ENCODE data around the gene LHX3.

The LHX3 gene

DNA sequence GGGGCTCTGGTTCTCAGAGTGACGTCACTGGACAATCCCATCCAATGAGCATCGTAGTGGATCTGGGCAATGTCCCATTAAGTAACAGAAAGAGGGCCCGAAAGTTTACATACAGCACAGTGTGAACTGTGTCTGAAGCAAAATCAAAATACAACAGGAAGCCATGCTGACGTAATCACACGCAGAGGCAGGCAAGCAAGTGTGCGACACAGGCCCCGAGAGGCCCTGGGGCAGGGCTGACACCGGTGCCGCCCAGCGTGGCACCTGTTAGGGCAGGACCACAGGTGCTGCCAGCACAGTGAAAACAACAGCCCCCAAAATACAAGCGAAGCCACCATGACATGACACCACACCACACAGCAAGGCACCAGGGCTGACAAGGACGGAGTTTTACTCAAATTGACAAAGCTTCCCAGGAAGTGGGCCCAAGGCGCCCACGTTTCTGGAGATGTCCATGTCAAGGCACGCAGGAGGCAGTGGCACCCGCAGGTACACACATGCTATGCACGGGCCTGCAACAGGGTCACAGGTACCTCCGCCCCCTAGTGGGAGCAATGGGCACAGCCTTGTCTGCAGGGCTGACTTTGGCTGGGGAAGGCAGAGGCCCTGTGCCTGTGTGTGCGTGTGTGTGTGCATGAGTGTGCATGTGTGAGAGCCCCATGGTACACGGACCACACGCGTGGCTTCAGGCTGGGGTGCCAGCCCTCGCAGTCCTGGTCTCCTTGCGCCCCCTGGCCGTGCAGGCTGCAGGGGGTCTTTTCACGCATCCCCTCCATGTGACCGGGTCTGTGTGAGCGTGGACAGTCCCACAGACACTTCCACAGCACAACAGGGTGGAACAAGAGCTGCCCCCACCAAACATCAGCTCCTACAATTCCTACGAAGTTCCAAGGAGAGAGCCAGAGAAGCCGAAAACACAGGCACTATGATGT is 21.1 kb upstream of the LHX3 start:
- DNase-seq, result peak; percentile 54 to 62

GRCh38 chr9:136225366-136225747 is 20.4 kb upstream of the LHX3 start:
- DNase-seq, result no peak

DNA sequence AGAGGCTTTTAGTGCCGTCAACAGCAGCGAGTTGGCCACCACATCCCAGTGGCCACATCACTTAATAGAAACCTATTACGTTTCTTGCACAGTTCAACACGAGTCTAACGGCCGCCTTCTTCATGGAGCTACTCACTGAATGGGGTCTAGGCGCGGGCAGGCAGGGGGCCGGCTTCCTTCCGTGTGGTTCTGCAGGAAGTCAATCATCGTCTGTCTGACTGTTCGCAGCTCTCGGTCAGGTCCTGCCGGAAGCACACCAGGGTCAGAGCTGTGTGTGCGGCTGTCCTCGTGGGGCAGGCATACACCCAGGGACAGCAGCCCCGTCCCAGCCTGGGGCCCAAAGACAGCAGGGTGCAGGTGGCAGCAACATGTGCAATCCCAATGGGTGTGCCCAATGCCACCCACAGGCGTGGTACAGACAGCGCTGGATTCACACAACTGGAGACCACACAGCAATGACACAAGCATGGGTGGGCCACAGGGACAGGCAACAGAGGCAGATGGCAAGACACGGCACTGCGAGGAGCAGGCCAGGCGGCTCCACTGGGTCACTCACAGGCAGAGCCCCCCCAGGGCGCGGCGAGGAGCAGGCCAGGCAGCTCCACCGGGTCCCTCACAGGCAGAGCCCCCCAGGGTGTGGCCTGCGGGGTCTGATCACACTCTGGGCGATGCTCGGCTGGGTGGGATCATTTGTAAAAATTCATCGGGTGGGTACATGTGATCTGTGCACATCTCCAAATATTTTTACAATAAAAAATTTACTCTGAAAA is 19.1 kb upstream of the LHX3 start:
- no peak for DNase-seq

- DNase-seq, result no peak
These were observed 18.0 kb upstream of the LHX3 start for GRCh38 chr9:136222906-136223285.

GRCh38 chr9:136222166-136222905 is 17.4 kb upstream of the LHX3 start:
- no peak for DNase-seq

DNA sequence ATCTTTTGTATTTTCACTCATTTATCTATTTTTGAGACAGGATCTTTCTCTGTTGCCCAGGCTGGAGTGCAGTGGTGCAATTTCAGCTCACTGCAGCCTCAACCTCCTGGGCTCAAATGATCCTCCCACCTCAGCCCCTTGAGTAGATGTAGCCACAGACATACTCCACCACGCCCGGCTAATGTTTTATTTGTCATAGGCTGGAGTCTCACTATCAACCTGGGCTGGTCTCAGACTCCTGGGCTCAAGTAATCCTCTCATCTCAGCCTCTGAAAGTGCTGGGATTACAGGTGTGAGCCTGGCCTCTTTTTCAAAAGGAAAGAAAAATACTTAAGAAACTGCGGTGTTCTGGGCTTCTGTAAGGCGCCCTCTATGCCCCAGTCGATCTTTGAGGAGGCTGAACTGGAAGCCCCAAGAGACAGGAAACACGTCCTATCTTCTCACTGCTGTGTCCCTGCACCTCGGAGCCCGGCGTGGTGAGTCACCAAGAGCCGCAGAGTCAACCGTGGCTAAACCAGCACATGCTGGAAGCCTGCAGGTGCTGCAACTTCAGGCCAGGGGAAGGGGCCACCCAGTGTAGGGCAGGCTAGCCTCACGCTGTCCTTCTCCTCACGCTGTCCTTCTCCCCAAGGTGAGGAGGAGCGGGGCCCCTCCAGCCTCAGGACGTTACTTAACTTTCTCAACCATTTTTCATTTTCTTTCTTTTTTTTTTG is 15.2 kb upstream of the LHX3 start:
- DNase-seq, result peak in 1 of 2 experiments; percentile 26

- no peak for DNase-seq
These were observed 14.3 kb upstream of the LHX3 start for GRCh38 chr9:136219276-136219675.

GRCh38 chr9:136218673-136219072 is 13.7 kb upstream of the LHX3 start:
- no peak for DNase-seq

- no peak for DNase-seq
These were observed 13.3 kb upstream of the LHX3 start for GRCh38 chr9:136218271-136218670.

DNA sequence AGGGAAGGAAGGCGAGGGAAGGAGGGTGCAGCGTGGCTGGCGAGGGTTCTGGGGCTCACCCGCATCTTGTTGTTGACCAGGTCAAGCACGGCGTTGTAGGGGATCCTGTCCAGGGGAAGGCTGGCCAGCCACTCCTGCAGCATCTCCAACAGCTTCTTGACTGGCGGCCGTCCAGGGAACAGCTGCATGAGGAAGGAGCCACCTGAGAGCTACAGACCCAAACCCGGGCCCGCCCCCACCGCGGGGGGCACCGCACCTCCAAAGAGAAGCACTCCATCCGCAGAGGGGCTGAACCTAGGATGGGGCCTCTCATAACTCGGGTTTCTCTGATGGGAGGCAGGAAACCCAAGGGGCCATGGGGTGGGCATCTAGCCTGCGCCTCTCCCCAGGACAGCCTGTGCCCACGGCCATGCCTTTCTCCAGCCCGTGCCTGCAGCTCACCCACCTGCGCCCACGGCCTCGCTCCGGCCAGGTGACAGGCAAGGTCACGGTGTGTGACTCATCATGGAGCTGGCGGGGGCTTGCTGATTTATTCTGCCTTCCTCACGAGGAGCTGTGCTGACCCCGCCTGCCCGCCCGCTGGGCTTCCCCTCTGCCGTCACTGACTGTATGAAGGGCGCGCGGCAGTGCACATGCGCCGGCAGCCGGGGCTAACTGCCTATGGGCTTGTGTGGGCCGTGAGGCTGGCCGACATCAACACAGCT is 11.8 kb upstream of the LHX3 start:
- no peak for DNase-seq

DNA sequence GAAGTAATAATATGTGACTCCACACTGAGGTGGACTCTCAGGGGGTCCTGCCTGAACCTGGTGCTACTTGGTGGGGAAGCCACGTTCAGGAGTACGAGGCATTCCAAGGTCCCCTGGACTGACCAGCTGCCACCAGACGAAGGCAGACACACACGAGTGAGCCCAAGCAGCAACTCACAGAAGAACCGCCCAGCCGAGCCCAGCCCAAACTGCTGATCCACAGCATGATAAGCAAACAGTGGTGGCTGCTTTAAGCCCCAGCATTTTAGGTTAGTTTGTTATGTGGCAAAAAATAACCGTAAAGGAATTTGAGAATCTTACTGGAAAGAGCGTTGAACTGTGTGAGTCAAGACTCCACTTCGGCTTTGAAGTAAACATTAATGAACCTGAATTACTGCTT is 8.8 kb upstream of the LHX3 start:
- no peak for DNase-seq

DNA sequence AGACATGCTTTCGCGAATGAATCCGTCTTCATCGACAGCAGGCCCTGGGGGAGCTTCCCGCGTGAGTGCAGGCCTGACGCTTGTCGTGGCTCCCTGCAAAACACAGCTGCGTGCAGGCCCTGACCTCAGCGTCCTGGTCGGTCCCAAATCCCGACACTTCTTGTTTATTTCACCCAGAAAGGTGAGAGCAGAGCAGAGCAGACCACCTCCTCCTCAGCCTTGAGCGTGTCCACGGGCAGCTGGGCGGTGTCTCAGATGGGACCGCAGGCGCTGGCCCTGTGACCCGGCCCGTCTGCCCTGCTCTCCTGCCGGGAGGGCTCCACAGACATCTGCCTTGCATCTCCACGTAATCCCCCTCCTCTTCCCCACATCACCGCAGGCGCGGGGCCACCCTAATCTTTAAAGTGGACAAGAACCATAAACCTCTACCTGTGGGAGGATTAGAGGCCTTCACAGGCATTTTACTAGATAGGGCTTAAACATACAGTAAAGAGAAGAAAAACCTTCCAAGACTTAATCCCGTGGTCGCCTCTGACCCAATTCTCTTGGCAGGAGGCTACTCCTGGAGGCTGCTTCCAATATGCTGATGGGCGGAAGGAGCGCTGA is 7.5 kb upstream of the LHX3 start:
- DNase-seq, result no peak

- DNase-seq, result no peak
These were observed 6.8 kb upstream of the LHX3 start for GRCh38 chr9:136211441-136212344.

DNA sequence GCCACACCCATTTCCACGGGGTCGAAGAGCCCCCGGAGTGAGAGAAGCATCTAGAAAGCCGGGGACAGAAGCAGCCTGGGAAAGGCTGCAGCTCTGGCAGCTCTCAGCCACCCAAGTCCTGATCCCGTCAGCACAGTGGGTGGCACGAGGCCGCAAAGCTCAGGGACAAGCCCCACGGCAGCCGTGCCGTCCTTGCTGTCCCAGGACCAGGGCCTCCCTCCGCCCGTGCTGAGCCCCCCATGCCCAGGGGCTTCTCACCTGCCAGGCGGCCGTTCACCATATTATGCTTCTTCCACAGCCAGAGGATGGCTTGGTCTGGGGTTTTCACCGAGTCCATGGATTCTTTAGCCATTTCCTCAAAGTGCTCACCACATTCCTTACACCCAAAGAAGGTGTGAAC is 6.1 kb upstream of the LHX3 start:
- no peak for DNase-seq

DNA sequence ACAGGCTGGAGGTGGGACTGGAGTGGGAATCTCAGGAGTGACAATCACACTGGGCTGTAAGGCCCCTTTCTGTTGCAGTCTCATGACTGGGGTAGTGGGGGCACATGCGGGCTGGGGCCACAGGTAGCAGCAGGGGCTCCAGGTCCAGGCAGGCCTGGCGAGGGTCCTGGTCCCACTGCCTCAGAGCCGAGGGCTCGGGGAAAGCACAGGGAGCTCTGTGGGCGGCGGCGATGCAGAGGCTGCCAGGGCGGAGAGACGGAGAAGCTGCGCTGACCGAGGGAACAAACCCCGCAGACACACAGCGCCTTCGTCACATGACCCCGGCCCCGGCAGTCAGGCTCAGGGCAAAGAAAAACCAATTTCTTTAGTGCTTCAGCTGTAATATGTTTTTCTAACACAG is 5.3 kb upstream of the LHX3 start:
- DNase-seq, result no peak

DNA sequence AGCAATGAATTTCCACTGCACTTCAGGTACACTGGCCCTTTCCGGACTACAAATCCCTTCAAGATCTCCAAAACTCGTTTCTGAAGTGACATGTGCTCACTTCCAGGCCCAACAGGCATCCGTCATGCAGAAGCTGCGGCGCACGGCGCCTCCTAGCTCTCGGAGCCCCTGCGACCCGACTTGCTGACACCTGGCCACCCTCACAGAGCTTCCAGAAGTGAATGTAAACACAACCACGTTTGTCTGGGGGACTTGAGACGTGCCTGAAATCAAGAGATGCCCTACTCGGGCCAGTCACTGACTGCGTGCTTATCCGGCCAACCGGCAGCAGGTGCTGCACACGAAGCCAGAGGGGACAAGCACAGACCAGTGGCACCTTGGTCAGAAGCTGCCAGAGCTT is 4.9 kb upstream of the LHX3 start:
- DNase-seq, result no peak

- no peak for DNase-seq
These were observed 4.3 kb upstream of the LHX3 start for GRCh38 chr9:136209232-136209631.

GRCh38 chr9:136208675-136209074 is 3.7 kb upstream of the LHX3 start:
- DNase-seq, result no peak

DNA sequence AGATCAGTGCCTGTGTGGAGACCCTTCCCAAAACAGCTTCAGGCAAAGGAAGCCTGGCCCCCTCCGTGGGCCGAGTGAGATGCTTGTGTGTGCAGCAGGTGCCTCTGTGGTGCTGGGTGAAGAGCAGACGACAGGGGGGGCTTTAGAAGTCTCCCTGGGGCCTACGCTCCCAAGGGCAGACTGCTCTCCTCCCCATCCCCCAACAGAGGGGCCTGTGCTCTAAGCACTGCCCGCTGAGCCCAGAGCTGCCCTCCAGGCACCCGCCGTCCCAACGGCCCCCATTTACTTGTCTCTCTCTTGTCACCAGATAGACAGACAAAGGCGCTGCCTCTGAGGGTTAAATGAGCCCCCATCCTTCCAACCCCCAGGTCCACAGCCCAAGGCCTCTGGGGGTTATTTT is 2.7 kb upstream of the LHX3 start:
- no peak for DNase-seq

DNA sequence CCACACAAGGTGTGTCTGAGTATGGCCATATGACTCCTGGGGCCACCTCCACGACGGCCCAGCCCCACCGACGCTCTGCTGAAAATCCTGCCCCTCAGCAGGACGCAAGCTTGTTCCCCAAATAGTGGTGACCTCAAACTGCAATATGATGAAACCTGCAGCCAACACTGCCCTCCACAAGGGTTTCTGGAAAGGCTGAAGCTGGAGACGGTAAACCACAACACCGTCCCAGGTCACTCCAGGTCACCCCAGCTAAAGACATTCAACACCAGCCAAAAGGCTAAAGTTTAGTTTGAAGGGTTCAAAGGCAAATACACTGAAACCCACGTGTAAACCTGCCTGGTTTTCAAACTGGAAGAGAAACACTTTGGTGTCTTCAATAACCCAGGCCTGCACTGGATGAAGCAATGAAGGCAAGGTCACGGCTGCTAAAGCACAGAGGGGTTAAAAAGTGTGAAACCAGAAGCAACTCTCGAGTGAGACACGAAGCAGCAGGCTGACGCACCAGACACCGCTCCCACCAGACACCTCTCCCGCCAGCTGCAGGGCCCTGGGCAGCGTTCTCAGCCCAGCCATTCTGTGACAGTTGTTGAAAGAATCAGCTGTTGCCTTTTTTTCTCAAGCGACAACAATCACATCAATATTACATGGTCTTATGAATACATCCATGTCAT is 1.8 kb upstream of the LHX3 start:
- no peak for DNase-seq
